Activated effector memory CD4-positive, alpha-beta T cell treated with anti-CD3 and anti-CD28 coated beads, Interleukin-2, amount 50 U/mL, for 16 hours (primary cell): ENCODE measurements around the gene TATDN3.
"Not testable (repeated sequence)": the region's sequence is repeated elsewhere in the genome, so short reads cannot be mapped to it uniquely, and the experiment has no call there.

Source experiments
- DNase-seq: peaks from one replicate; pipeline ENCODE4 v3.0.0-alpha.2; 2020

TATDN3 gene, protein sequence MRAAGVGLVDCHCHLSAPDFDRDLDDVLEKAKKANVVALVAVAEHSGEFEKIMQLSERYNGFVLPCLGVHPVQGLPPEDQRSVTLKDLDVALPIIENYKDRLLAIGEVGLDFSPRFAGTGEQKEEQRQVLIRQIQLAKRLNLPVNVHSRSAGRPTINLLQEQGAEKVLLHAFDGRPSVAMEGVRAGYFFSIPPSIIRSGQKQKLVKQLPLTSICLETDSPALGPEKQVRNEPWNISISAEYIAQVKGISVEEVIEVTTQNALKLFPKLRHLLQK

DNA sequence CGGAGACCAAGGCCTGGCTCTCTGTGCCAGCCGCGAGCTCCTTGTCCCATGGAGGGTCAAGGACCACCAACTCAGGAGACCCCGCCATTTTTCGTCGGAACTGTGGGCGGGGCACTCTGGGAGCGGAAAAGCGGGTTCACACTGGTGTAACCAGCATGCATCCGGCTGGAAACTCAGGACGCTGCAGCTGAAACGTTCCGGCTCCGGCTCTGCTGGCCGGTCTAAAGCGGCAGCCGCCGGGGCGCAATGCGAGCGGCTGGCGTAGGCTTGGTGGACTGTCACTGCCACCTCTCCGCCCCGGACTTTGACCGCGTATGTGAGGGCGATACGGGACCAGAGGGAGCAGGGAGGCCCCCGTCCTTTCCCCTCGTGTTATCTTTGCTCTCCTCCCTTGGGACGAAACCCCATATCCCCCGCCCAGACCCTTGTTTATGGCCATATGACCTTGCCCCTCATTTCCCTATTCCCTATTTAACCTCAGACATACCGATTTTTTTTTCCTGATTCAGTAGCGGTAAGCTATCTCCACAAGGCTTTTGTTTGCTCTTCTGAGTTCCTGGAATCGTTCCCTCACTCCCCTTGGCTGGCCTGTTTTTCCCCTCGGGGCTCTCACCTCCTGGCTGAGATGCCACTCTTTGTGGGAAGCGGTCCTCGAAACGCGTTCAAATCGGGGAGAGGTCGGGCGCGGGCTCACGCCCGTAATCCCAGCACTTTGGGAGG is at the start of gene TATDN3, which contains the start of gene NSL1:
TSS of gene TATDN3 (plus strand) at position 219 of the 720 bp plus-strand sequence. CDS start at position 247, 28 bp downstream.
TSS of gene NSL1 (minus strand) at position 102 of the 720 bp plus-strand sequence. CDS start at position 88, 14 bp downstream.
- DNase-seq, result peak; percentile 99

- DNase-seq, result no peak
Measured at GRCh38 chr1:212743901-212744475, 47.7 kb upstream of the TATDN3 start.

- no peak for DNase-seq
Measured at GRCh38 chr1:212745303-212745702, 46.4 kb upstream of the TATDN3 start.

DNA sequence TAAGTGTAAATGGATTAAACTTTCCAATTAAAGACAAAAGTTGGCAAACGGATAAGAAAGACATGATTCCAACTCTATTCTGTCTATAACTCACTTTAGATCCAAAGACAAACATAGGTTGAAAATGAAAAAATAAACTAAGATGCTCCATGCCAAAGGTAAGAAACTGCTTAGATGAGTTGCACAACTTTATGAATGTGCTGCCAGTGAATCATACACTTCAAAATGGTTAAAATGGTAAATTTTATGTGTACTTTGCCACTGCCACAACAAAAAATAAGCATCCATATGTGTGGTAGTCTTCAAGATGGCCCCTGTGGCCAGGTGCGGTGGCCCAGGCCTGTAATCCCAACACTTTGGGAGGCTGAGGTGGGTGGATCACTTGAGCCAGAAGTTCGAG is 45.1 kb upstream of the TATDN3 start:
- DNase-seq, result no peak

- DNase-seq, result no peak
Measured at GRCh38 chr1:212749821-212750535, 41.7 kb upstream of the TATDN3 start.

DNA sequence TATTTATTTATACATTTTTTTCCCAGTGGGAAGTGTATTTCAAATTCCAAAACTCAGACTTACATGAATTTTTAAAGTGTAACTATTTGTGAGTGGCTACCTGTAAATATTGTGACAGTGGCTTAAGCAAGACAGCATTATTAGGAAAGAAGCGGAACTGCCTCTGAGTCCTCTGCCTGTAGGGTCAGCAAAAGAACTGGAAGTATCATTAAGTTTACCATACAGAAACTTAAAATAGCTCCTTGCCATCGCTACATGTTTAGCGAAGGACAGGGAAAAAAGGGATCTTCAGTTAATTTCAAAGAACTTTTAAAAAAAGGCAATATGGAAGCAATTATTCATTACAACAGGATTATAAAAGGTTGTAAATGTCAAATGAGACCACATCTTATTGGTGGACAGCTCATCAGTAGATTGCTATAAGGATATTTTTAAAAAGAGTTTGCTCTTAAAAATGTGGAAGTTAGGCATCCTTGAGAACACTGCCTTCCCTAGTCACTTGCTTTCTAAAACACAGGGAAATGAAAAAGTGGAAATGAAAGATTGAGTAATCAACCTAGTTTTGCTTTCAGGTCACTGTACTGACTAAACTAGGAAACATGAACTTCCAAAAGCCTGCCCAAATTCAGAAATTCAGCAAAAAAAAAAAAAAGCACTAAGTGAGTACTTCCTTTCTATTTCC is 39.3 kb upstream of the TATDN3 start:
- no peak for DNase-seq

GRCh38 chr1:212752934-212753497 is 38.7 kb upstream of the TATDN3 start:
- DNase-seq, result no peak

DNA sequence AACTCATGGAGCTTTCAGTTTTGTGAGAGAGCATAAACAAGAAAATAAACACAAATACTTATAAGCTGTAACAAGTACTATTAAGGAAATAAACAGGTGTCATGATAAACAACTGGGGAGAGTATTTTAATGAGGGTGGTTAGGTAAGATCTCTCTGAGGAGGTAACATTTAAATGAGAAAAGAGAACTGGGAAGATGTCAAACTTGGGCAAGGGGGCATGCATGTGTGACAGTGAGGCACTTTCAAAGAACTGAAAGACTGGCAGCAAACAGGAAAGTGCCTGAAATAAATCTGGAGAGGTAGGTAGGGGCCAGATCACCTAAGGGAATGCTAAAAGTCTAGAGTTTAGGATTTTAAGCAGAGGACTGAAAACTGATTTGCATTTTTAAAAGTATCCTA is 37.9 kb upstream of the TATDN3 start:
- no peak for DNase-seq

DNA sequence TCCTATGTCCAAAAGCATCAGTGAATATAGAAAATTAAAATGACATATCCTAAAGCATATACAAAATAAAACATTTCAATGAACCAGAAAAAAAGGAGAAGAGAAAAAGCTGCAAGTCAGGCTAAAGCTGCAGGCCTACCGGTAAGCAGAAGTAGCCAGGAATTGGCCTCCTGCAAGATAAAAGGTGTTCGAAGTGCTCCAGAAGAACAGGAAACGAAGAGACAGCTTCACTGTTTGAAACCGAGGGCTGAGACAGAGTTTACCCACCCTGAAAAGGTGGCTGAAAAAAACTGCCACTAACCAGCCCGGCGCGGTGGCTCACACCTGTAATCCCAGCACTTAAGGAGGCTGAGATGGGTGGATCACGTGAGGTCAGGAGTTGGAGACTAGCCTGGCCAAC is 37.5 kb upstream of the TATDN3 start:
- no peak for DNase-seq

- no peak for DNase-seq
Measured at GRCh38 chr1:212754680-212755079, 37.0 kb upstream of the TATDN3 start.

DNA sequence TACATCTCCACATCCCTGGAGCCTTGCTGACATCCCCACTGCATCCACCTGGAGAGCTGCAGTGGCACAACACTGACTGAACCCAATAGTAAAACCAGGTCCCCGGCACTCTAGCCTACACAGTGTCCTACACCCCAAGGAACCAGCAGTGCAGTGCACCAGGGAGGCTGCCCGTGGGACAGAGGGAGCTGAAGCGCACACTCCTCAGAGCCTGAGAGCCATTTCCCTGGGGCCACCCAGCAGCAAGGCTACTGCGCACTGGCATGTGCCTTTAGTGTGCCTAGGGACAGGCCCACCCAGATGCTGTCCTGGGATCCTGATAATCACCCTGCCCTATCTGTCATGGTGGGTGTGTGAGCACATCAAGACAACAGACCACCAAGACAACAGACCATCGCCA is 32.0 kb upstream of the TATDN3 start:
- DNase-seq, result no peak

- DNase-seq, result peak; percentile 82
Measured at GRCh38 chr1:212760126-212760823, 31.4 kb upstream of the TATDN3 start.

DNA sequence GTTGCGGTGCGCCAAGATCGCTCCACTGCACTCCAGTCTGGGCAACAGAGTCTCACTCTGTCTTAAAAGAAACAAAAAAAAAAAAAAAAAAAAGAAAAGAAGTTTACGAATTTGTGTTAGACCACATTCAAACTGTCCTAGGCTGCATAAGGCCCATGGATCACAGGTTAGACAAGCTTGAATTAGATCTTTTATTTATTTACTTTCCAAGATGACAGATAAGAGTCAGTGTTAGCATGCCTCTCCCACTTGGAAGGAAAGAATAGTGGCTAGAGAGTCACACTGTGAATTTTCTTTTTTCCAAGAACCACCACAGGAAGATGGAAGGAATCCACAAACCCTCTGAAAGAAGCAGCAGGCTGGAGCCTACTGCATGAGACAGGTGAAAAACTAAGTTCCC is 29.5 kb upstream of the TATDN3 start:
- DNase-seq, result no peak

DNA sequence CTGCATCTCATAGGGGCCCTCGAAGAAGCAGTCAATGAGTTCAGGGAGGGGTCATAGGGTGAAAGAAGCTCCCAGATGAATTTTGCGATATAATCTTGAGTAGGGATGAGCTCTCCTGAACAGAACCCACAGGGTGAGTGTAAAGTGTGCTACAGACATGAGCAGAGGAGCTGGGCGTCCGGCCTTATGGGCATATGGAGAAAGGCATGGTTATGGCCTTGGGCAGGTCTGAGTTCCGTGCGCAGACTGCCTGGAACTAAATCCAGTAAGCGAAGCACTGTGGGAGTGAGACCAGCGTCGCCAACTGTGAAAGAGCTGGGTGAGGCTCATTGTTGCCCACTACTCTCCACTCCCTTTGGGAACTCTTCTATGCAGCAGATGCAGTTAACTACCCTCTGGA is 28.9 kb upstream of the TATDN3 start:
- DNase-seq, result no peak

DNA sequence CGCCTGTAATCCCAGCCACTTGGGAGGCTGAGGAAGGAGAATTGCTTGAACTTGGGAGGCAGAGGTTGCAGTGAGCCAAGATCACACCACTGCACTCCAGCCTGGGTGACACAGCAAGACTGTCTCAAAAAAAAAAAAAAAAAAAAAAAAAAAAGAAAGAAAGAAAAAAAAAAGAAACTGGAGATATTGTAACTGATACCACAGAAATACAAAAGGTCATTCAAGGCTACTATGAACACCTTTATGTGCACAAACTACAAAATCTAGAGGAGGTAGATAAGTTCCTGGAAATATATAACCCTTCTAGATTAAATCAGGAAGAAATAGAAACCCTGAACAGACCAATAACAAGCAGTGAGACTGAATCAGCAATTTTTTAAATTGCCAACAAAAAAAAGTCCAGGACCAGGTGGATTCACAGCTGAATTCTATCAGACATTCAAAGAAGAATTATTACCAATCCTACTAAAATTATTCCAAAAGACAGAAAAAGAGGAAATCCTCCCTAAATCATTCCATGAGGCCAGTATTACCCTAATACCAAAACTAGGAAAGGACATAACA is 26.9 kb upstream of the TATDN3 start:
- DNase-seq, result not testable (repeated sequence)

GRCh38 chr1:212766825-212767224 is 24.9 kb upstream of the TATDN3 start:
- DNase-seq, result not testable (repeated sequence)

- no peak for DNase-seq
Measured at GRCh38 chr1:212769459-212770167, 22.1 kb upstream of the TATDN3 start.

- no peak for DNase-seq
Measured at GRCh38 chr1:212771341-212771740, 20.4 kb upstream of the TATDN3 start.

GRCh38 chr1:212773011-212773410 is 18.7 kb upstream of the TATDN3 start:
- no peak for DNase-seq

DNA sequence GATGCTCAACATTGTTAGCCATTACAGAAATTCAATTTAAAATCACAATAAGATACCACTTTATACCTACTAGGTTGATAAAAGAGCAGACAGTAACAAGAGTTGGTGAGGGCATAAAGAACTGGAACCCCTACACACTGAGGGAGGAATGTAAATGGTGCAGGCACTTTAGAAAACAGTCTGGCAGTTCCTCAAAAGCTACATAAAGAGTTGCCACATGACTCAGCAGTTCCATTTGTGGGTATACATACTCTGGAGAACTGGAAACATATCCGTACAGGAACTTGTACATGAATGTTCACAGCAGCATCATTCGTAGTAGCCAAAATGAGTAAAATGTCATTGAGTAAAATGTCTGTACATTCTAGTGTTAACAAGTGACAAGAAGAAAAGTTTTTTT is 17.1 kb upstream of the TATDN3 start:
- DNase-seq, result no peak

GRCh38 chr1:212775241-212775640 is 16.5 kb upstream of the TATDN3 start:
- no peak for DNase-seq
